Stimulated activated CD4-positive, alpha-beta T cell treated with anti-CD3 and anti-CD28 coated beads, TNF-alpha, amount 100 ng/mL, for 48 hours (primary cell): ENCODE results near the gene PTPRT.

Experiments
- DNase-seq, 3 donors: peaks; one replicate each; pipeline ENCODE4 v3.0.0-alpha.2; 2020; ENCODE audit warnings: low read depth in 3 of 3

Gene PTPRT

DNA sequence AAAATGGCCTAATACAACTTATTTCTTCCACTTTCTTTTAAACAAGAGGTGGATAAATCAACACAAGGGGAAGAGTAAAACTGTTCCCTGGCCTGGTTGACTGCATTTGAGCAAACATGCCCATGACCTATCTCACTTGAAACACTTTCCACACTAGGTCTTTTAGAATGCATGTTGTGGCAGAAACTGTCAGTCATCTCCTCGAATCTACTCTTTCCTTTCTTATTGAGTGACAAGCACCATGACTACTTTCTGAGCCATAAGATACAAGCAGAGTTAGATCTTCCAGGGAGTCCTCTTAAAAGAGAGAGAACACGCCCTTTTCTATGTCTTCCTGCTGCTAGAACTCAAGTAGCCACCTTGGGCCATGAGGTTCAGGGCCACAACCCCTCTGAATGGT, 66.5 kb downstream of the PTPRT start:
- DNase-seq = no peak

DNA sequence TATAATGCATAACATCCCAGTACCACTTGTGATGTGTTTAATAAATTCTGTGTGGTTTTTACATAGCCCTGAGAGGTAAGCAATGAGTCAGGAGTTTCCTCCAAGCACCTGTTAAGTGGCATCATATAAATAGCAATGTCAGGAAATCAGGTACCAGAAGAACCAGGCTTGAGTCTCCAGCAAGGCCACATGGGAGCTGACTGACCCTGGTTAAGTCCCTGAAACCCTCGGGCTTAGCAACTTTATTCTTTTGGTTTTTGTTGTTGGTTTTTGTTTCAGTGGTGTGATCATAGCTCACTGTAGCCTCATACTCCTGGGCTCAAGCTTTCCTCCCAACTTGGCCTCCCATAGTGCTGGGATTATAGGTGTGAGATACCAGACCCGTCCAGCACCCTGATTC, 70.0 kb downstream of the PTPRT start:
- DNase-seq = no peak

DNA sequence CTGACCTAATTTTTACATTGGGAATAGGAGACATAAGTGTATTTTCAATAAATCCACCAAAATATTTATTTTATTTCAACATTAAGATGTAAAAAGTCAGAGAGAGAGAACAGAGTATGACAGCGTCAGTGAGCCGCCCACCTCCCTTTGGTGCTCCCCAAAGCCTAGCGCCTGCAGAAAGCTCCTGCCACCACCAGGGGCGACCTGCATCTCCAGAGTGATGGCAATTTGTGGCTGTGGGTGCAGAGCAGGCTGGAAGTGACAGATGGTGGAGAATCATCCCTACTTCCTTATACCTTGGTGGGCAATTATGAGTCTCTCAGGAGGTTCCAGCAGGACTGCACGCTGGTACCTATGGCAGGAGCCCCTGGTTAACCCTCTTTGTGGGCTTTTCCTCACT, 87.3 kb downstream of the PTPRT start:
- no peak for DNase-seq

DNA sequence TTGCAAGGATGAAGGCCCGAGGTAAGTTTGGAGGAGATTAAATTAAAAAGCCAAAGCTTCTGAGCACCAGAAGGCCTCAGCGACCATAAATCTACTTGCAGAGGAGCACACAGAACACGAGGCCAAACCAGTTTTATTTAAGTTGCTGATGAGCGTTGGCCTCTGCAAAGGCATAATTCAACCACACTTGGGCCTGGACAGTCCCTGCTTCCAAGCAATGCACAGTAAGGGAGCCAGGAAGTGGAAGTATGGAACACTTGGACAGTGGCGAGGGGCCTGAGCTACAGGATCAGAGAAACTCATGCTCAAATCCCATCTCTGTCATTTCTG, 92.8 kb downstream of the PTPRT start:
- DNase-seq = no peak

DNA sequence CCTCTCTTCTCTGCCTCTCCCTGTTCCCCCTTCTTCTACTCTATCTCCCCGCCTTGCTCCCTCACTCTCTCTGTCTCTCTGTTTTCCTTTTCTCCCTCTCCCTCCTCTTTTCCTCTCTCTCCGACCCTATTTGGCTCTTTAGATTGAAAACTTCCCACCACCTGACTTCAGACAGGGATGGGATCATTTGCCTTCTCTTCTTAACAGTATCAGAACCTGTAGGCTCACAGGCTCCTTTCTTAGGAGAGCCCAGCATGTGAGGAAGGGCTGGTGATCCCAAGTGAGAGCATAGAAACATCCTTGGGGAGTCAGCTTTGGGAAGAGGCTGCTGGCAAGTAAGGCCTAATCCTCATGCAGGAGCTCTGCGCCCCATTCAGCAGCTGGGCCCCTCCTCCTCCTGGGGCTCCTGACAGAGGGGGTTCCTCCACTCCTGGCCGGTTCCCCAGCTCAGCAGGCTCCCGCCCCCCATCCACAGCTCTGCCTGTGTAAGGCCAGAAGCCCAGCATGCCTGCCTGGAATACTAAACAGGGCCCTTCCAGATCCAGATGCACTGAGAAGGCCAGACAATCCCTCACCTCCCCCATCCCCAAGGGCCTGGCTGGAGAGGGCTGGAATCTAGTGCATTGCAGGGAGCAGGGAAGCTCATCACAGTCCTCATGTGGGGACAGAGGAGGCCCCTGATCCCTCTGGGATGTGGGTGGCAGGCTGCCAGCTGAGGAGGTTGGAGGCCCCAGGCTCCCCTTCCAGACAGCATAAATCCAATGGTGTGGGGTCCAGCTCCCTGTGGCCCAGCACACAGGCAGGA, 93.4 kb downstream of the PTPRT start:
- no peak for DNase-seq

DNA sequence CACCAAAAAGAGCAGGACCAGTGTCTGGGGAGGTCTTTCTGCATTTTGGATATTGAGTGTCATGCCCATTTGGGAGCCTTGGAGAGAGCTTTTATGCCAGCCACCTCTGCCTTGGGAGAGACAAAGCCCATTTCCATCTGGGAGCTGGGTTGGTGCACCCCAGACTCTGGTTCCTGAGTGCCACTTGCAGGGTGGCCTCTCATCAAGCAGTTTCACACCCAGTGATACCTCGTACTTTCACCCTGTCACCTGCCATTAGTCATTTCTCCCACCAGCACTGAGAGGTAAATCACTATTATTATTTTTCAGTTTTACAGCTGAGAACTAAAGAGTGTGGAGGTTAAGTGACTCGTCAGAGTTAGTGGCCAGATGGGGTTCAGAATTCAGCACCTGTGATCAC, 94.7 kb downstream of the PTPRT start:
- DNase-seq = no peak

DNA sequence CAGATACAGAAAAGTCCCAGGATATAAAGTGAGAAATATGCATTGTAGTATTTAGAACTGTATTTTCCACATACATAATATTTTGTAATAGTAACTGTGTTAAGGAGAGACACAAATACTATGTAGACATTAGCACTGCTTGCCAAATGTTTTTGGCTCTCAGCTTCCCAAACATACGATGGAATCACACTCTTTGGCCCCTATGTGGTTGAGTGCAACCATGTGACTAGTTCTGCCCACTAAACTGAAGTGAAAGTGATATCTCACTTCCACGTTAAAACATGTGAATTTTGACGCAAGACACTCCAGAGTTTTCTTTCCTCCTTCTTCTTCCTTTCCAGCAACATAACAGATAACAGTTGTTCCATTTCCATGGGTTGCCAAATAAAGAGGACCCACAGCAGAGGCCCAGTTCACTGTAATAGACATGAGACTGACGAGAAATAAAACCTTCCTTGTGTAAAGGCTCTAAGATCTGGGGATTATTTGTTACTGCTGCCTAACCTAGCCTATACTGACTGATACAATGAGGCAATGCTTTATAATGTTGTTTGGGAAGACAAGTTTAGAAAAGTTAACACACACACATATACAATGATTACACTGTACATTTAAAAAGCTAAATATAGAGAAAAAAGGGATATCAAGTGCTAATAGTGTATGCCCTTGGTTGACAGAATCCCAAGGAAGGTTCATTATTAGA, 97.2 kb downstream of the PTPRT start:
- no peak for DNase-seq

DNA sequence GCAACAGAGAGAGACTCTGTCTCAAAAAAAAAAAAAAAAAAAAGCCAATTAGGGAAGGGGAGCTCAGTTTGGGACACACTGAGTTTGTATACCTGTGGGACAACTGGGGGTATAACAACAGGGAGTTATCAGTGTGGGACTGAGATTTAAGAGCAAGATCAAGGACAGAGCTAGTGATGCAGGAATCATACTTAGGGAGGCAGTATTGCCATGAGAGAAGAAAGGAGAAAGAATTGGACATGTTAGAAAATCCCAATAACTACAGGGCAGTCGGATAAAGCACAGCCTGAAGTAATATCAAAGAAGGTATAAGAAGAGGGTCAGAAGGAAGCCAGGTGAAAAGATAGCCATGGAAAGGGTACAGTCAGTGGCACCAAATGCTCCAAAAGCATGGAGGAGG, 121.2 kb downstream of the PTPRT start:
- DNase-seq = no peak

DNA sequence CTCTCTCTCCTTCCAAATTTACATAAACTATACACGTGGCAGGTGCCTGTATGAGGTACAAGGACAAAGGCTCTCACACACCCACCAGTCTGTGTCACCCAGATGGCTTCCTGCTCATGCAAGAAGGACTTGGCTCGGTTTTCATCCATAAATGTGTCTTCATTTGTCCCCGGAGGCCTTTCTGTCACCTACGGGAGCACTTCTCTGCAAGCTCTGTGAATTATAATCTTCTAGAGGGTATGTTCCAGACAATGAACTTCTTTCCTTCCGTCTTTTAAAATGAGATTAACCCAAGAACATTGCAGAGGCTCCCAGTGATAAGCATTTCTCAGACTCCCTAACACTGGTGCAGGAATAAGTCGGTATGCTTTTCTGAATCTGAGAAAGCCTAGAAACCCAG, 123.6 kb downstream of the PTPRT start:
- DNase-seq = no peak

DNA sequence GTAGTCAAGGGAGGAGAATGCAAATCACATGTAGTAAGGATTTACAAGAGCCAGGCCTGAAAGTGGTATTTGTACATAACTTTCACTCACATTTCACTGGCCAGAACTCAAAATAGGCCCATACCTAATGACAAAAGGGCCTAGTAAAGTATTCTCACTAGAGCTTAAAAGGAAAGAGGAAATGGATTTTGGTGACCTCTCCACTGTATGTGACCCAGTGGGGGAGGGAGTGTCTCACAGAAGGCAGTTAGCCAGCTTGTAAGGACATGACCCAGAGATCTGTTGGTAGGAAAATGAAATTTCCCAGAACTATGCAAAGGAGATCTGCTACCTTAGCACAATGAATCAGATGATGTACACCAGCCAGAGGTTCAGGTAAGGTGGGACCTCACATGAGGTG, 124.4 kb downstream of the PTPRT start:
- no peak for DNase-seq

DNA sequence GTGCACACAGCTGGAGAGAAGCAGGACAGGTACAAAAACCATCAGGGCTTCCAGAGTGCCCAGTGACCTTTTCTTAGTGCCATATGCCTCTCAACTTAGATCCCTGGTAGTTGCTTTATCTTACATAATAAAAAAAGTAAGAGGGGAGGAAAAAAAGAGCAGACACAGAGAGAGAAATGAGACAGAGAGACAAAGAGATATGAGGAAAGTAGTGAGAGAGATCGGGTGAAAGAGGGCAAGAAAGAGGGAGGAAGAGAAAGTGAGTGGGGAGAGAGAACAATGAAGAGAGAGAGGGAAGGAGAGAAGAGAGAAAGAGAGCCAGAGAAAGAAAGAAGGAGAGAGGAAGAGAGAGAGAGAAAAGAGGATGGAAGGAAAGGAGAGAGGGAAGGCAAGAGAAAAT, 131.6 kb downstream of the PTPRT start:
- no peak for DNase-seq

DNA sequence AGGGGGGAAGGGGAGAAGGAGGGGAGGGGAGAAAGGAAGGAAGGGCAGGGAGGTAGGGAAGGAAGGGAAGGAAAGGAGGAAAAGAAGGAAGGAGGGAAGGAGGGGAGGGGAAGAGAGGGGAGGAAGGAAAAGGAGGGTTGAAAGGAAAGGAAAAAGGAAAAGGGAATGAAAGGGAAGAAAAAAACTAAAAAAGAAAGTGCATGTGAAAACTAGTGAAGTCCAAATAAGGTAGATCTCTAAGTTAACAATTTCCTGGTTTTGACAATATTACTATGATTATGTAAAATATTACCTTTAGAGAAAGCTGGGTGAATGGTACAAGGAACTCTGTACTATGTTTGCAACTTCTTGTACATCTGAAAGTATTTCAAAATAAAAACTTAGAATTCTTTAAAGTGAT, 132.4 kb downstream of the PTPRT start:
- DNase-seq = no peak

DNA sequence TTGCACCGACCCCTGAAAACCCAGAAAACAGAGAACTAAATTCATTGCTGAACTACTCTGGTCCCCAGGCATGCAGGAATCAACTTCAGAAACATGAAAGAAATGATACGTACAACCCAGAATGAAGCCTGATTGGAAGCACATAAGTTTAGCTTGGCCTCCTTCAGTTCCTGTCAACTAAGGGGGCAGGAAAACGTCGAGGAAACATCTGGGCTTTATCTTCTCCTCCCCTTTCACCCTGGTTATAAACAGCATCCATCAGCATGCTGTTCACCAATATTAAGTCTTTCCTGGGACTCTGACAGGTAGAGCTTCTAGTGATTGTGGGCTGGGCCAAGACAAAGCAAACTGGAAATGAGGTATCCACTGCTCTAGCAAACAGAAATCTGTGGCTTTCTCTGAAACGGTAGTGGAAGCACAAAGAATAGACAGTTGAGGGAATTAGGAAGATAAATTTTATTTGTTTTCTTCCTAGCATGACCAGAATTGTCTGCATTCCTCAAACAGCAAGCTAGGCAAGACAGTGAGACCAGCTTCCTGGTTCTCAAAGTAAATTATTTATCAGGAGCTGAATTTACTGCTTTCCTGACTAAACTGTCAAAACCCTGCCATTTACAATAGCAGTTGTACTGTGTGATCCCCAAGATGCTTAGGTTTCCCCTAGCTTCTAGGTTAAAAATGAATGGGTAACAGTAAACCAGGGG, 134.4 kb downstream of the PTPRT start:
- no peak for DNase-seq

DNA sequence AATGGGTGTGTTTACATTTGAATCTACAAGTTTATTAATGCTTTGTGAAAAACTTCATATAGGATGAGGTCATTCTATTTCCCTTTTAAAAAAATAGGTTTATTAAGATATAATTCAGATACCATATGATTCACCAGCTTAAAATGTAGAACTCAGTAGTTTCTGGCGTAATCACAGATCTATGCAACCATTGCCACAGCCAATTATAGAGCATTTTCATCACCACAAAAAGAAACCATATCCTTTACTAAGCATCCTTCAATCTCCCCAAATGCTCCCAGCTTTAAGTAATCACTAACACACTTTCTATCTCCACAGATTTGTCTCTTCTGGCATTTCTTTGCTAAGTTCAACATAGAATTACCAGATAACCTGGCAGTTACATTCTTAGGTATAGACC, 137.2 kb downstream of the PTPRT start:
- no peak for DNase-seq

DNA sequence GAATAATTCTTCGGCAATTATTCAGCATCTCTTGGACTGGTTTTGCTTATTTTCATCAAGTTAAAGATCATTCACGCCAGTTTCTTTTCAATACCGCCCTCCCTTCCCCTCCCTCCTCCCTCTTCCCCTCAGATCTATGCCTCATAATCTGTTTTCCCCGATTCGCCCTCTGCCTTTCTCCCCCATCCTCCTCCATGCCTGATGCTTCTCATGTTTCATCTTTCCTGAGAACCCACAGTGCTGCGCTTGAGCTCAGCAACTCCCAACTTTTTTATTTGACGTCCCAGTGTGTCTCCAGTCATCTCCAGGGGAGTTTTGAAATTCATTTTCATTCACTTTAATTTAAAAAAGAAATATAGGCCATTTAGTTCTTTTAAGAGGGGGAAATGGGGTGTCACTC, 142.7 kb downstream of the PTPRT start:
- DNase-seq = no peak

DNA sequence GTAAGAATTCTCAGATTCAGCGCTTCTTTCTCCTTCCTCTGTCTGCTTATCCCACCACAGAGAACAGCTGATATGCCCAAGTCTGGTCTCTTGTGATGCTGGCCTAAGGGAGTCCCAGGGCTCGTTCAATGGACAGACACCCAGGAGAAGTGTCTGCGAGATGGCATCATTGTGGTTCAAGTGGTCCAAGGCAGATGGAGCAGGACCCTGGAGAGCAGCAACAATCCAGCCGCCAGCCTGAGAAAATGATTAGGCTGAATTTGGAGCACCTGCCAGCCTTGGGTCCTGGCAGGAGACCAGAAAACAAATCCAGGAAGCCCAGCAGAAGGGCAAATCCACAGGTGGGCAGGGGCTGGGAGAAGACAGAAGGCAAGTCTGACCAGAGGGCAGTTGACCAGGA, 145.8 kb downstream of the PTPRT start:
- no peak for DNase-seq

DNA sequence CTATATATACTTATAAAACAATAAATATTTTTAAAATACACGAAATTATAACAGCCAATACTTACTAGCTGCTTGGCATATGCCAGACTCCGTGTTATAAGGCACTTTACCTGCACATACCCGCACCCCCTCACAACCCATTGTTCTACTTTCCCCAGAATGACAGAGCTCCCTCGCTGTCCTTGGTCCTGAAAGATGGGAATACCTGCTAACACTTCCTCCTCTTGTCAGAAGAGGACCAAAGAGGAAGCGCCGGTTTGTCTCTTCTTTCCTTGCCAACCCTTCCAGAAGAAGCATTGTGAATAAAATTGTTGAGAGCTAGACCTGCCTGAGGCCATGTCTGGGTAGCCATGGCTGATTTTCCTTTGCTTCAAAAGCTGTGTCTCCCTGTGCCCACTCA, 149.3 kb downstream of the PTPRT start:
- DNase-seq = no peak

DNA sequence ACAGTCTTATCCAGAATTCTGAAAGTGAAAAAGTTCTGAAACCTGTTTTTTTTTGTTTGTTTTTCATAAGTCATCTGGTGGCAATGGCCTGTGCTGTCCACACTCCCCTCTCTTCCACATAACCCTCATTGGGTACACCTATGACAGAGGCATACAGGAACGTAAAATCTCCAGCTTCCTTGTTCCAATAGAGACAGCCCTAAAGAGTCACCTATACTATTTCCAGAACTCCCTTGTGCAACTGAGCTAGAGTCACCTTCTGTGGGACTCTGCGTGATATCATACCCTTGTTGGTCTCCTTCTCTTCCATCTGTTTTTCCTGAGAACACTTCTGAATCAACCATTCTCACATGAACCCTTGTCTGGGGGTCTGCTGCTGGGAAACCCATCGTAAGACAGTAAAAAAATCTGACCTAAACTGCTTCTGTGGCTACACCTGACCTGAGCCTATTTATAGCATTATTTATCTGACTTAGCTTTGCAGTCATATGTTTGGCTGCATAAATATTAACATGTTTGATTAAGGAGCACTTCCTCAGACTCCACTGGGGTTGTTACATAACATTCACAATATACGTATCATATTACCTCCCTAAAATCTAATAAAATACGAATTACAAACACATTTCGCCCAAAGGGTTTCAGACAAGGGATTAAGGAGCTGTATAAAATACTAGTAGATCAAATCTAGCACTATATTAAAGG, 151.9 kb downstream of the PTPRT start:
- no peak for DNase-seq

DNA sequence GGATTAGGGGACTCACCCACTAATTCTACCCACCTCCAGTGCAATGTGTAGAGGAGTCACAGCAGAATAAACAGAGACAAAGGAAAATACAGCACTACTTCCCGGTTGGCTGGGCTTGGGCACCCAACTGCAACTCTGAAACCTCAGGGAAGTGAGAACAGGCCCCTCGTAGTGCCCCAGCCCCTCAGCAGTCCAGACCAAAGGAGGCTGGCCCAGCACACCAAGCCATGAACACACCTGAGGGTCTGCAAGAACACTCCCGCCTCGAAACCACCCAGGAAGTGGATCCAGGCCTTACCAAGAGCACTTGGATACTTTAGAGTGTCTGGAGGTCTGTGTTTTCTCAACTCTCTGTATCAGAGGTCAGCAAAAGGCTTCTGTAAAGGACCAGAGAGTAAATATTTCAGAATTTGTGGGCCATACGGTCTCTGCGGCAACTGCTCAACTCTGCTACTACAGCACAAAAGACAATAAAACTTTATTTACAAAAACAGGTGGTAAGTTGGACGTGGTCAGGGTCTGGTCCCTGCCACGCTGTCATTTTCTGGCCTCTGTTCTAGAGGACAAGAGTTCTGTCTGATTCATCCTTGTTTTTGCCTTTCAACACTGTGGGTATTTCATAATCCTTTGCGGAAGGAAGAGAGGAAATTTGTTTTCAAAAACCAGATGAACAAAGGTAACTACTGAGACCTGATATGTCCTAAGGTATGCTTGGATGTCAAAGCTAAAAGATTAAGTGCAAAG, 154.6 kb downstream of the PTPRT start:
- no peak for DNase-seq

DNA sequence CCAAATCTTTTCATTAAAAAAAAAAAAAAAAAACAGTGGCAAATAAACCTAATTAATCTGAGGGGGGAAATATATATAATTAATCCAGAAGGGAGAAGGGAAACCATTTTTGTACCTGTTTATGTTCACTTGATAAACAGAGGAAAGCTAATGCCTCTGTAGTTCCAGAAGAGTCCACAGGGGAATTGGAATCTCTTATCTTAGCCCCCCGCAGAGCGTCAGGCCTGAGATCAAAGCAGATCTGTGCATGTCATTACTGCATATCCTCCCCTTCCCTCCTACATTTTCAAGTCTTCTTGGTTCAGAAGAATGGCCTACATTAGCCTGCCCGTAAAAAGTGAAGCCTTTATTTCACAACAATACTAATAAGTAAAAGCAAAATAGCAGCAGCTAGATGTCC, 157.2 kb downstream of the PTPRT start:
- DNase-seq = no peak

DNA sequence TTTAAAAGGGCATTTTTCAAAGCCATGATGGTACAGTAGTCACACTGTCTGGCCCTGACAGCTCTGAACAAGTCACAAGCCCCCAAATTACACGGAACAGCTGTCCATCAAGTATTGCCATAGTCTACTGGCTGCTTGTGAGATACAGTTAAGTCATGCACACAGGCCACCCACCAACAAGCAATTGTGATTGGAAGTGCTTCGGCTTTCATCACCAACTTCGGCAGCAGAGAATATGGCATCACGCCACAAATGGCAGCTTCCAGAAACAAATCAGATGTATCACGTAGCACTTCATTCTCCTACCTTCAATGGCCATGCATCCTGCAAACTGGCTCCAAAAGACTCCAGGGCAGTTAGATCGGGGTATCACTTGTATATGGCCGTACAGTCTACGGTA, 160.5 kb downstream of the PTPRT start:
- no peak for DNase-seq

DNA sequence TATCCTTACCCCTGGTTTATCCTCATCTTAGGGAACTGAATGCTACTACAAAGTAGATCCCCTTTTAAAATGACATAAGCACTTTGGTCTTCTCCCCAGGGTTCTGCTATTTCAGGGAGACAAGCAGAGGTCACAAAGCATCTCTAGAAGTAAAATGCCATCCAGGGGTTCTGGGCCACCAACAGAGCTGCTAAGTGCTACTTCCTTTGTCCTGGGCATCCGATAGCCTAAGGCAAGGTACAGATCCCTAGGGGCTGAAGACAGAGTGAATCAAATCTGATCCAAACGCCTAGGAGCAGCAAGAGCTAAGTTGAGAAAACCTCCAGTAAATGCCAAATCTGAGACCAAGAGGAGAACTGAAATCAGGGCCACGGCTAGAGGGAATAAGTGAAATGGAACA, 161.2 kb downstream of the PTPRT start:
- no peak for DNase-seq
